Mesendoderm (in vitro differentiated cells): ENCODE data around the gene PARD3B.

Experiments used
- DNase-seq: peaks from one replicate; pipeline ENCODE4 v3.0.0; 2013
- H2AK5ac ChIP-seq: 2 replicates; pipeline ENCODE4 v1.6.1; 2013; ENCODE audit warnings: low read length, inconsistent platforms
- H2BK120ac ChIP-seq: 2 replicates; pipeline ENCODE4 v1.6.1; 2013; ENCODE audit warnings: low read depth, mild to moderate bottlenecking, low read length, moderate library complexity, mixed read lengths
- H2BK15ac ChIP-seq: replicated peaks from 2 replicates; pipeline ENCODE4 v1.6.1; 2013; ENCODE audit warnings: low read depth, mild to moderate bottlenecking, moderate library complexity
- H2BK5ac ChIP-seq: 2 replicates; pipeline ENCODE4 v1.6.1; 2013; ENCODE audit warnings: low read length, inconsistent platforms
- H3K18ac ChIP-seq: 2 replicates; pipeline ENCODE4 v1.6.1; 2013; ENCODE audit warnings: mild to moderate bottlenecking, low read length, mixed read lengths
- H3K23ac ChIP-seq: one replicate; pipeline ENCODE4 v1.6.1; 2013; ENCODE audit warnings: low read length
- H3K27ac ChIP-seq: 2 replicates; pipeline ENCODE4 v1.5.1; 2013; ENCODE audit warnings: low read depth, mild to moderate bottlenecking, inconsistent platforms, low read length, moderate library complexity
- H3K27me3 ChIP-seq: 2 replicates; pipeline ENCODE4 v1.6.1; 2013; ENCODE audit warnings: low read length, control low read depth, mild to moderate bottlenecking, inconsistent platforms; ENCODE audit not compliant: insufficient read depth, poor library complexity
- H3K36me3 ChIP-seq: 2 replicates; pipeline ENCODE4 v1.6.1; 2013; ENCODE audit warnings: low read length, inconsistent platforms; ENCODE audit not compliant: control insufficient read depth, insufficient read depth
- H3K4ac ChIP-seq: one replicate; pipeline ENCODE4 v1.6.1; 2013; ENCODE audit warnings: low read depth, mild to moderate bottlenecking, low read length, moderate library complexity
- H3K4me1 ChIP-seq: 2 replicates; pipeline ENCODE4 v1.6.1; 2013; ENCODE audit warnings: low read depth, low read length, inconsistent platforms; ENCODE audit not compliant: control insufficient read depth
- H3K4me2 ChIP-seq: 2 replicates; pipeline ENCODE4 v1.6.1; 2013; ENCODE audit warnings: low read length
- H3K4me3 ChIP-seq: 2 replicates; pipeline ENCODE4 v1.5.1; 2013; ENCODE audit warnings: mild to moderate bottlenecking, low read length
- H3K56ac ChIP-seq: one replicate; pipeline ENCODE4 v1.6.1; 2013; ENCODE audit warnings: low read length
- H3K79me1 ChIP-seq: 2 replicates; pipeline ENCODE4 v1.6.1; 2013; ENCODE audit warnings: low read length, inconsistent platforms
- H3K79me2 ChIP-seq: 2 replicates; pipeline ENCODE4 v1.6.1; 2013; ENCODE audit warnings: mild to moderate bottlenecking, low read length; ENCODE audit not compliant: control insufficient read depth, insufficient read depth
- H3K9ac ChIP-seq: 2 replicates; pipeline ENCODE4 v1.6.1; 2013; ENCODE audit warnings: low read length, inconsistent platforms
- H4K5ac ChIP-seq: one replicate; pipeline ENCODE4 v1.6.1; 2013; ENCODE audit warnings: low read length
- H4K8ac ChIP-seq: one replicate; pipeline ENCODE4 v1.6.1; 2013; ENCODE audit warnings: low read depth, mild to moderate bottlenecking, control low read depth, low read length, moderate library complexity
- WGBS: extraction: QIAGEN DNeasy Blood & Tissue Kit; methylation state at CpG from one replicate; pipeline ENCODE4 v1.1.7; 2013; ENCODE audit warnings: low lambda C conversion rate, missing lambda C conversion rate; ENCODE audit not compliant: insufficient coverage; ENCODE audit errors: extremely low coverage; 5-methylcytosine and 5-hydroxymethylcytosine counted together

PARD3B gene

GRCh38 chr2:204604061-204604460 lies 58.8 kb downstream of the PARD3B start:
- no peak overlapping the region for H3K56ac ChIP-seq
- H2BK5ac ChIP-seq: no peak overlapping the region
- no peak overlapping the region for H3K27ac ChIP-seq
- DNase-seq: no peak
- no peak overlapping the region for H3K23ac ChIP-seq
- H3K4me2 ChIP-seq: no peak overlapping the region
- H3K79me2 ChIP-seq: no peaks in the 10 kb centered on the region
- H3K18ac ChIP-seq: no peak overlapping the region
- H3K4ac ChIP-seq: no peak overlapping the region
- no CpG with 5 or more reads among the region's 2 CpGs for WGBS
- no peaks in the 10 kb centered on the region for H3K4me1 ChIP-seq
- H3K79me1 ChIP-seq: no peaks in the 10 kb centered on the region
- no peak overlapping the region for H3K4me3 ChIP-seq
- no peak overlapping the region for H3K9ac ChIP-seq
- no peak overlapping the region for H4K5ac ChIP-seq
- H3K27me3 ChIP-seq: no peaks in the 10 kb centered on the region
- no peak overlapping the region for H4K8ac ChIP-seq
- no peak overlapping the region for H2BK15ac ChIP-seq
- H3K36me3 ChIP-seq: no peaks in the 10 kb centered on the region
- H2BK120ac ChIP-seq: no peak overlapping the region
- H2AK5ac ChIP-seq: no peak overlapping the region

- H2BK15ac ChIP-seq: no peak overlapping the region
- H3K27me3 ChIP-seq: no peaks in the 10 kb centered on the region
- DNase-seq: no peak
- H3K4ac ChIP-seq: no peak overlapping the region
- H3K36me3 ChIP-seq: no peaks in the 10 kb centered on the region
- no peak overlapping the region for H3K23ac ChIP-seq
- H2AK5ac ChIP-seq: no peak overlapping the region
- H3K4me2 ChIP-seq: no peak overlapping the region
- H4K8ac ChIP-seq: no peak overlapping the region
- no peaks in the 10 kb centered on the region for H3K79me2 ChIP-seq
- no peaks in the 10 kb centered on the region for H3K4me1 ChIP-seq
- no peak overlapping the region for H3K56ac ChIP-seq
- WGBS: no CpG with 5 or more reads among the region's 2 CpGs
- no peak overlapping the region for H3K27ac ChIP-seq
- H2BK120ac ChIP-seq: no peak overlapping the region
- no peak overlapping the region for H4K5ac ChIP-seq
- H3K9ac ChIP-seq: no peak overlapping the region
- no peak overlapping the region for H3K4me3 ChIP-seq
- no peak overlapping the region for H3K18ac ChIP-seq
- H3K79me1 ChIP-seq: no peaks in the 10 kb centered on the region
- H2BK5ac ChIP-seq: no peak overlapping the region
Measured at GRCh38 chr2:204608237-204608939, 63.1 kb downstream of the PARD3B start.

- WGBS: no CpG with 5 or more reads among the region's 5 CpGs
- no peaks in the 10 kb centered on the region for H3K27me3 ChIP-seq
- no peak overlapping the region for H3K18ac ChIP-seq
- H2AK5ac ChIP-seq: no peak overlapping the region
- no peak overlapping the region for H3K23ac ChIP-seq
- H2BK5ac ChIP-seq: no peak overlapping the region
- H3K56ac ChIP-seq: no peak overlapping the region
- no peak for DNase-seq
- no peak overlapping the region for H3K4me2 ChIP-seq
- no peak overlapping the region for H2BK120ac ChIP-seq
- H3K4me3 ChIP-seq: no peak overlapping the region
- H3K9ac ChIP-seq: no peak overlapping the region
- H3K27ac ChIP-seq: no peak overlapping the region
- H4K8ac ChIP-seq: no peak overlapping the region
- H3K79me2 ChIP-seq: no peaks in the 10 kb centered on the region
- H3K36me3 ChIP-seq: no peaks in the 10 kb centered on the region
- H2BK15ac ChIP-seq: no peak overlapping the region
- H3K4ac ChIP-seq: no peak overlapping the region
- no peaks in the 10 kb centered on the region for H3K79me1 ChIP-seq
- H4K5ac ChIP-seq: no peak overlapping the region
- H3K4me1 ChIP-seq: no peaks in the 10 kb centered on the region
Measured at GRCh38 chr2:204611017-204611631, 65.8 kb downstream of the PARD3B start.

- Histone ChIP-seq H3K27ac (no peak overlapping the region), H3K79me1 (no peaks in the 10 kb centered on the region), H3K4ac (no peak overlapping the region), H2AK5ac (no peak overlapping the region), H3K18ac (no peak overlapping the region), H3K36me3 (no peaks in the 10 kb centered on the region), H2BK5ac (no peak overlapping the region), H3K23ac (no peak overlapping the region), H3K4me1 (no peaks in the 10 kb centered on the region), H3K4me3 (no peak overlapping the region), H3K27me3 (no peaks in the 10 kb centered on the region), H3K79me2 (no peaks in the 10 kb centered on the region), H3K9ac (no peak overlapping the region), H3K56ac (no peak overlapping the region), H4K5ac (no peak overlapping the region), H3K4me2 (no peak overlapping the region), H4K8ac (no peak overlapping the region), H2BK120ac (no peak overlapping the region), H2BK15ac (no peak overlapping the region)
- WGBS: no CpG with 5 or more reads among the region's 2 CpGs
- no peak for DNase-seq
Measured at GRCh38 chr2:204611764-204612163, 66.5 kb downstream of the PARD3B start.

GRCh38 chr2:204613635-204614034 lies 68.4 kb downstream of the PARD3B start:
- WGBS: no CpG with 5 or more reads among the region's 1 CpG
- Histone ChIP-seq H3K56ac (no peak overlapping the region), H3K27ac (no peak overlapping the region)

GRCh38 chr2:204615456-204615855 lies 70.2 kb downstream of the PARD3B start:
- DNase-seq: no peak
- Histone ChIP-seq H3K79me1 (no peaks in the 10 kb centered on the region), H3K4me3 (no peak overlapping the region), H4K8ac (no peak overlapping the region), H3K9ac (no peak overlapping the region), H3K4ac (no peak overlapping the region), H3K79me2 (no peaks in the 10 kb centered on the region), H2BK120ac (no peak overlapping the region), H3K18ac (no peak overlapping the region), H3K4me2 (no peak overlapping the region), H3K36me3 (no peaks in the 10 kb centered on the region), H3K56ac (no peak overlapping the region), H2BK15ac (no peak overlapping the region), H3K27ac (no peak overlapping the region), H3K27me3 (no peaks in the 10 kb centered on the region), H3K23ac (no peak overlapping the region), H3K4me1 (no peaks in the 10 kb centered on the region), H4K5ac (no peak overlapping the region), H2BK5ac (no peak overlapping the region), H2AK5ac (no peak overlapping the region)
- no CpG with 5 or more reads among the region's 4 CpGs for WGBS

More at GRCh38 chr2:204613635-204614034, 68.4 kb downstream of the PARD3B start:
- no peak overlapping the region for H3K18ac ChIP-seq
- no peaks in the 10 kb centered on the region for H3K79me1 ChIP-seq
- H2BK15ac ChIP-seq: no peak overlapping the region
- no peak overlapping the region for H3K4ac ChIP-seq
- no peak overlapping the region for H2BK120ac ChIP-seq
- H3K79me2 ChIP-seq: no peaks in the 10 kb centered on the region
- no peak overlapping the region for H3K23ac ChIP-seq
- no peak overlapping the region for H3K9ac ChIP-seq
- no peak overlapping the region for H4K5ac ChIP-seq
- no peak for DNase-seq
- H3K4me3 ChIP-seq: no peak overlapping the region
- H2AK5ac ChIP-seq: no peak overlapping the region
- no peak overlapping the region for H3K4me2 ChIP-seq
- no peaks in the 10 kb centered on the region for H3K36me3 ChIP-seq
- H4K8ac ChIP-seq: no peak overlapping the region
- no peak overlapping the region for H2BK5ac ChIP-seq
- H3K4me1 ChIP-seq: no peaks in the 10 kb centered on the region
- H3K27me3 ChIP-seq: no peaks in the 10 kb centered on the region
